Hematopoietic multipotent progenitor cell (in vitro differentiated cells): ENCODE data around the gene ADAR. TPM values are rescaled to one million over a fixed set of nuclear protein-coding genes. Genes with fewer than 3 reads are reported as not detected.

Experiments used
- DNase-seq, 3 donors: peaks; one replicate each; pipeline ENCODE4 v3.0.0-alpha.2; 2011 to 2015; ENCODE audit warnings: low read depth in 2 of 3, low spot score in 2 of 3
- total RNA-seq: library from RNA; depleted of rRNA; stranded (reverse); fragments of >200 nt; gene quantifications from one replicate; pipeline ENCODE4 v1.2.3, GENCODE V29; 2012

The ADAR gene
- total RNA-seq, 1 donor: 118 TPM

DNA sequence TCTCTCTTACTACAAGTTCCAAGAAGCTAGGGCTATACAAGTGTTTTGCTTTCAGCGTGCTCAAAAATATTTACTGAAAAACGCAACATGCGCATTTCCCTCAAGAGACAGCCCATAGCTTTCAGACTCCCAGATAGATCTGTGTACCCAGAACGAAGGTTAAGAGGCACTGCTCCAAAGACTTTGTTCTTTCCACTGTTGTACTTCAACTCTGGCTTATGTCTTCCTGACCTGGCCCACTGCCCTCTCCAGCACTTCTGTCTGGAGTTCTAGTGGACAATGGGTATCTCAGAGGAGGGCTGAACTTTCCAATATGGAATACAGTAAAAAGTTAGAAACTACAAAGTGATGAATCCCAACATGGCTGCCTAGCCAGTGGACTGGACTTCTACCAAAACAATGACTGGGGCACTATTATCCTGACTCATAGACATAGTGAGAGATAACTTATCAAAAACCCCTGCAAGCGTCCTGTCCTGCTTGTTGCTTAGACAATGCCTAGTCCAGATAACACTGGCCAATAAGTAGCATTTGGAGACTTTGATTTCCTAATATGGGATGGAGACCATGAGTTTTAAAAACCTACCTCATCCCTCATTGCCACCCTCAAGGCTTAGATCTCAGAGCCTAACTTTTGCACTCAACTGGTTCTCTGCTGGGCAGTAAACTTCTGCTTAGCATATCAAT, 8.8 kb upstream of the ADAR start:
- no peak for DNase-seq

DNA sequence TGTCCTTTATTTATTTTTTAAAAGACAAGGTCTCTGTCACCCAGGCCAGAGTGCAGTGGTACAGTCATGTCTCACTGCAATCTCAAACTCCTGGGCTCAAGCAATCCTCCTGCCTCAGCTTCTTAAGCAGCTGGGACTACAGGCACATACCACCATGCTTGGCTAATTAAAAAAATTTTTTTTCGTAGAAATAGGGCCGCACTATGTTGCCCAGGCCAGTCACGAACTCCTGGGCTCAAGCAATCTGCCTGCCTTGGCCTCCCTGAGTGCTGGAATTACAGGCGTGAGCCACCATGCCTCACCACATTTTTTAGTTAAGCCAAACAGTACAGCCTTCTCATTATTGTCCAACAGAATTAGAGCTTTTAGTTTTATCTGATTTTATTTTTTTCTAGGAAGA, 7.4 kb upstream of the ADAR start:
- no peak for DNase-seq

DNA sequence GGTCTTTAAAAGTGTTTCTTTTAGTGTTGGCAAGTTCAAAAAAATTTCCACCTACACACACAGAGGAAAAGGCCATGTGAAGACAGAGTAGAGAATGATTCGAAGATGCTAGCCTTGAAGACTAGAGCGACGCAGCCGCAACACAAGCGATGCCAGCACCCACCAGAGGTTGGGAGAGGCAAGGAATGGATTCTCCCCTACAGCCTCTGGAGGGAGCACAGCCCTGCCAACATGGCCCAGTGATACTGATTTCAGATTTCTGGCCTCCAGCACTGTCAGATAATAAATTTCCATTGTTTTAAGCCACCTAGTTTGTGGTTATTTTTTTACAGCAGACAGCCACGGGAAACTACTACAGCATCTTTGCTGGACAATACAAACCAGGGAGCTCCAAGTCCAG, 6.9 kb upstream of the ADAR start:
- no peak for DNase-seq

DNA sequence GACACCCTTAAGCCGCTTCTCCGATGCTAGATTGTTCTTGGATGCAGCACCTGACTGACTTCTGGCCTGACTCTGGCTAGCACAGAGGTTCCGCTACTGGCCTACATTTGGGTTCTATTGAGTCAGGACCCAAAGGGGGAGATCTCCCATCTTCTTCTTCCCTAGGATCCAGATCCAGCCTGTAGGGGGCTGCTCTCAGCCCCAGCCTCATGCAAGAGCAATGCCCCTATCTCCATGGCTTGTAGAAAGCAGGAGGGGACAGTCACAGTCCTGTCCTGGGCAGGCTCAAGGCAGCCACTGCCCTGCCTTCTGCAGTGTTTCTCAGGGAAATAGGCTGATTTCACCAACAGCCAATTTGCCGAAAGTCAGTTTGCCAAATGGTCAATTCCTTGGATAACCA, 6.3 kb upstream of the ADAR start:
- DNase-seq: no peak

DNA sequence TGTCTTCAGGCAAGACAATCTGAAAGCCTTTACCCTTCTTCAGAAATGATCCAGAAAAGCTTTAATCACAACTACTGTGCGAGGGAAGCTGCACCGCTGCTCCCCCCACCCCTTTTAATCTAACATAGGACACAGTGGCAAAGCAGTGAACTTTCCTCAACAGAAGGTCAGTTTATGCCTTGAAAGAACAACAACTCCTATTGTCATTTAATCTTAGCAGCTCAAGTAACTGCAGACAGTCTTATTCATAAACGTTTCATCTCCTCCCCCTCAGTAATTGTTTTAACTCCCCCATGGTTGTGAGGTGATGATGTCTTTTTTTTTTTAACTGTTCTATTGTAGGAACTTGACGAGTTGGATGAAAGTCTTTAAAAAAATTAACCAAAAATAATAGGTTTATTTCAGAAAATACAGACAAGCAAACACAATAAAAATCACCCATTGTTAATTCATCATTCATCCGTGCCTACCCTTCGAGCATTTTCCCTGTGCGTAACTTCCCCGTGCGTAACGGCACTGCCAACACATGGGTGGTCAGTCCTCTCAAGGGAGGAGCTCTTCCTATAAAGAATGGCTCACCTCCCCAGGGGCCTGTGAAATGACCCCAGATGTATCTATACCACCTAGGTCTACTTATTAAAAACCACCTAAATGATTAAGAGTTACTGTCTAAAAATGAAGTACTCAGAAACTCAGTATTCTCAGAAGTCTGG, 3.3 kb upstream of the ADAR start:
- DNase-seq: no peak

DNA sequence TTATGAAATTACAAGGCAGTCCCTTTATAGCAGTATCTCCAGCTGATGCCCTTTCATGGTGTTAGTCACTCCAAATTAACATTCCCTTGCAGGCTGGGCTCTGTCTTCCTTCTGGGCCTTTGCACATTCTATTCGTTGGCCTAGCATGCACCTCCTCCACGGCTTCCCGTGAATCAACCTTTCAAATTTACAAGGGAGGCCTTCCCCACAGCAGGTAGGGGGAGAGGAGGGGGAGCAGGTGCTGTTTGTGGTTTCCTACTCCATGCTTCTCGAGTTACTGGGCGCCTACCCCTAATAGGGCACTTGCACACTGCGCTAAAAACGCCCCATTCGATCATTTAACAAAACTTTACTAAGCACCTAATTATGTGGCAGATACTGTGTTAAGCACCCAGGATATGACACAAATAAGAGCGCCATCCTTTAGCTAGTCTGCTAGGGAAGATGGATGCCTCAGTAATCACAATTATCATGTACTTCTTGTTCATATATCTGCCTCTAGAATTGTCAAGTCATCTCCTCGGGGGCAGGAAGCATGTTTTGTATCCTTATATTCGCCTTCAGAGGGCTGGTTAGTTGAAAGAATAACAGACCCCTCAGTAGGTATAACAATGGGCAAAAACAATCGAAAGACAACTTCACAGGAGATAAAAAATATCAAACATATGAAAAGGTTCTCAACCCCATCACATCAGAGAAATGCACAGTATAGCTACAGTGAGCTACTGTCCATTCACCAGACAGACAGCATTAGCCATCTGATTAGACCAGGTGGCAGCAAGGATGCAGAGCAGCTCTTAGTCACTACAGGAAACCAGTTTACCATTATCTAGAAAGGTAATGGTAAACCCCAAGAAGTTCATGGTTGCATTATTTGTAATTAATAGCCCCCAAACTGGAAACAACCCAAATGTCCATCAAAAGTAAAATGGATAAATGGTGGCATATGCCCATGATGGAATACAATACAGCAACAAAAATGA, 1.7 kb upstream of the ADAR start:
- DNase-seq: peak; percentile 25 to 44 (median 39)

DNA sequence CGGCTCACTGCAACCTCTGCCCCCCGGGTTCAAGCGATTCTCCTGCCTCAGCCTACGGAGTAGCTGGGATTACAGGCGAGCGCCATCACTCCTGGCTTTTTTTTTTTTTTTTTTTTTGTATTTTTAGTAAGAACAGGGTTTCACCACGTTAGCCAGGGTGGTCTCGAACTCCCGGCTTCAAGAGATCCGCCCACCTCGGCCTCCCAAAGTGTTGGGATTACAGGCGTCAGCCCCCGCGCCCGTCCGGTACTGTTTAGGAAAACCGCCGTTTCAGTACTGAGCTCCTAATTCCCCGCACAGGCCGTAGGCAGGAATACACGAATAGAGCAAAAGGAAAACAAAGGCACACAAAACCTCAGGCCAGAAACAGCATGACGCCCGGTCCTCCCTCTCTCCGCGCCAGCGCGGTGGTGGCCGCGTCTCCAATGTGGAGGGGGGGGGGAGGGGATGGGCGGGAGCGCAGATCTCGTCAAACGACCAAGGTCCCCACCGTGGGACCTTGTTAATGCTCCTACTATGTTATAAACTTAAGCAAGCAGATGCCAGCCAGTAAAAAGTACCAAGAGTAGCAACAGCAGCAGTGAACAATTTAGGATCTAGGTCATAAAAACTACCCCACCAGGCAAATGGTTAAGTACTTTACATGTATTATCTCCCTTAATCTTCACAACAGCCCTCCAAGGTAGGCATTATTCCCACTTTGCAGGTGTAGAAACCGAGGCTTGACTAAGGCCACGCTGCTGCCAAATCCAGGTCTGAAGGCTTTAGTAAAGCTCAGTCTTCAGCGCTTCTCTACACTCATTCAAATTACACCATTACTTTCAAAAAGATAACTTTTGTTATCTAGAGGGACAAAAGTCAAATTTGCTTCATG, 648 bp upstream of the ADAR start:
- peak; percentile 22 to 55 (median 43) for DNase-seq

DNA sequence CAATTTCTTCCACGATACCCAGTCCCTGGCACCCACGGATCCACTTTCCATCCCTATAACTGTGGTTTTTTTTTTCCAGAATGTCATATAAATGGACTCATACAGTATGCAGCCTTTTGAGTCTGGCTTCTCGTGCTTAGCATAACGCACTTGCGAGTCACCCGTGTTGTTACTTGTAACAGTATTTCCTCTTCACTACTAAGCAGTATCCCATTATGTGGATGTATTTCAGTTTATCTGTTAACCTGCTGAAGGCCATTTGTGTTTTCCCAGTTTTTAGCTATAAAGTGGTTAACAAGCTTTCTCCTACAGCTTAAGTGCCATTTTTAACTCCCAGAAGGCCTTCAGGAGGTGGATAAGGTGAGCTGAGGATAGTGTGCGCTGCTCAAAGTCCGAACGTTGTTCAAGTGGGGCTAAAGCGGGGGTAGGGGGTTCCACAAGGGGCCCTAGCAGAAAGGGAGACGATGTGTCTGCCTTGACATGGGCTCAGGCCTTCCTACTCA, 829 bp downstream of the ADAR start:
- DNase-seq: no peak

DNA sequence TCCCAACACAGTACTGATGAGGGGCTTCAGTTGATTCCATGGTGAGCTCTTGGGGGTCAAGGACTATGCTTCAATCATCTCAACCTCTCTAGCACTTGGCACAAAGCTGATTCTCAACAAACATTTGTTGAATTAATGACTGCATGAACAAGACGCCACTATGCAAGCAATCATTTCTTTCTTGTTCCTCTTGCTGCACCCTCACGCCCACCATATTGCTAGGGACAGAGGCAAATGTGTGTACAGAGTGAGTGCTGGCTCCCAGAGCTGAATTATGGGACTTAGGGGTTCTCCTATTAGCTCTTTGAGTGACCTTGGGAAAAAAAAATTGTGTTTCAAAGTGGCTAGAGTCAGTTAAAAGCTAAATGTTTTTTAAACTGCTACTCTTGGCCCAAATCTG, 2.5 kb downstream of the ADAR start:
- DNase-seq: no peak

DNA sequence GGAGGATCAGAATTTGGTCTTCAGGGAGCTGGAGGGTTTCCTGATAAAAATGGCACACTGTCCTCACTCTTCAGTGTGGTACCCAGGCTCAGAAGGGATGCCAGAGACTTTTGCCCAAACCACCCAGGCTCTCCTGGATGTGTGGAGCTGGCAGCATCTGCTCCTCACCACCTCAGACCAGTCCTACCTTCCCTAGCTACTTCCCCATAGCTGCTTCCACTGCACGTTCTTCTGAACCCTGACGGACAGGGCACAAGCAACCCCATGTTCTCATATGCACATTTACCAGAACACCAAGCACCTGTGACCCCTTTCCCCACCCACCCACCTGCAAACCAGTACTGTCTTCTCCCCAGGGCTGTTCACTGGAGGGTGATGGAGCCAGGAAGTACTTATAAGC, 4.7 kb downstream of the ADAR start:
- no peak for DNase-seq

DNA sequence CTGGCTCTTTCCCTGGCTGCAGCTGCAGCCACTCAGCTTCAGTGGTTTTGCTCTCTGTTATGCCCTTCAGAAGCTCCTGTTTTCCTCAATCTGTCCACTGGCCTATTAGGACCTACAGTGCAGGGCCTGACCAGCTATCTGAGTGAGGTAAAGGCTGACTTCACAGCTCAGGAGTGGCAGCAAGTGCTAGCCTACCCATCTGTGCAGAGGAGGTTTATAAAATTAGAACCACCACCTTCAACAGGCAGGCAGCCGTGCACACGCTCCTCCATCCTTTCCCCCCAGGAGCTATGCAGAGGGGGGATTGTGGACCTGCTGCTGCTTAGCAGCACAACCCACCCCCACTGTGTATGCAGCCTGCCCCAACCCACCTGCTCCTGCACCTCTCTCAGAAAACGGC, 8.3 kb downstream of the ADAR start:
- no peak for DNase-seq

DNA sequence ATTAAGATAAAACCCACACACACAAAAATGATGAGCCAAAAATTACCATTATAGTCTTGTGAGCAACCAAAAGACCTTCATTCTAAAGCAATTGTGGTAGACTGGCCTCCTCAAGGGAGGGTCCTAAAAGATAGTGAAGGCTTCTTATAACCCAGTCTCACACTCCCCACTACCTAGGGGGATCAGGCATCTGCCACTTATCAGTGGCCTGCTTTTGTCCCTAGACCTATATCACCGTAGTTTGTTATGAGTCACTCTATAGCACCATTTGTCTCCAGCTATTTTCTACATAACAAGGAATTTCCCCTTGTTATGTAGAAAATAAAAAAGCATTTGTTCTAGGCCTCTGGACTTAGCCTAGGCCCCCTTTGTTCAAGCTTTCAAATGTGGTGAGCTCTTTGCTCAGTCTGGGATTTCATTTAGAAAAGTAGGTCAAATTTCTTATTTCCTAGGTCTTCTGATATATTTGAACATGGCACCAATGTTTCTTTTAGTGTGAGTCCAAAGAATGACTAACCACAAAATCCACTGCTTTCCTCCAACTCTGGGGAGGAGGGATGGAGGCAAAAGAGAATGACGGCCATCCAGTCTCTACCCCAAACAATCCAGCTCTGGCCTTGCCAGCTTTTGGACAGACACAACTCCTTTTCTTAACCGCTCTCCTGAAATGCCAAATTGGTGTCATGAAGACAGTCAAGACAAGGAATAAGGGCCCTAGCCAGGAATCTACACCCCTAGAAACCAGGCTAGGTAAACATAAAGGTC, 8.9 kb downstream of the ADAR start:
- no peak for DNase-seq

DNA sequence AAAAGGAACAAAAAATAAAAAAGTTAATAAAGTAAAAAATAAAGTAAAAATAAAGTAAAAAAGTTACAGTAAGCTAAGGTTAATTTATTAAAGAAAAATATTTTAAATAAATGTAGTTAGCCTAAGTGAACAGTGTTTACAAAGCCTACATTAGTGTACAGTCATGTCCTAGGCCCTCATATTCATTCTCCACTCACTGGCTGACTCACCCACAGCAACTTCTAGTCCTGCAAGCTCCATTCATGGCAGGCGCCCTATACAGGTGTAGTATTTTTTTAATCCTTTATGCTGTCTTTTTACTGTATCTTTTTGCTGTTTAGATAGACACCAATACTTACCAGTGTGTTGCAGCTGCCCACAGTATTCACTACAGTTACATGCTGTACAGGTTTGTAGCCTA, 12.4 kb downstream of the ADAR start:
- DNase-seq: no peak

DNA sequence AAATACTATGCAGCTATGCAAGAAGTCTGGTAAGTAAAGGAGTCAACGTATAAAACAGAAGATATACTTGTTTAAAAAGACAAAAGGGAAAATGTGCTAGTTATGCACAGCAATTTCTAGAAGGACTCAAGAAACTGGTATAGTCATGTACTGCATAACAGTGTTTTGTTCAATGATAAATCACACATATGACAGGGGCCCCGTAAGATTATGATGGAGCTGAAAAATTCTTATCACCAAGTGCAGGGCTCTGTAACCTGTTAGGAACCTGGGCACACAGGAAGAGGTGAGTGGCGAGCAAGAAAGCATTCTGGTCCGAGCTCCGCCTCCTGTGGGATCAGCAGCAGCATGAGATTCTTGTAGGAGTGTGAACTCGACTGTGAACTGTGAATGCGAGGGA, 13.2 kb downstream of the ADAR start:
- DNase-seq: no peak

DNA sequence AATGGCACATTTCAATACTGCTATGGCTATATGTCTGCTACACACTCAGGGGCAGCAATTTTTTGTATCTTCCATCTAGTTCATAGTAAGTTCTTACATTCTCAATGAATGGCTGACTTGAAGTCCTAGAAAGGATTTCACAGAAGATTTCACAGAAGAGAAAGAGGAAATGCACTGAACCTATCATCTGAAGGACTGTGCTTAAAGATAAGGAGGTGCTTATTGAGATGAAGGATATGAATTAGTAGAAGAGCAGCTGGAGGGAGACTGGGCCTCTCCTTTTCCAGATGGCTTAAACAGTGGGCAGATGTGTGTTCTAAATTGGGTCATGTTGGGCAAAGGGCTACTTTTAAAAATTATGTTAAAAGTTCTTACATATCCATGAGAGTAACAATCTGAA, 14.6 kb downstream of the ADAR start:
- DNase-seq: peak in 1 of 3 donors; percentile 9

DNA sequence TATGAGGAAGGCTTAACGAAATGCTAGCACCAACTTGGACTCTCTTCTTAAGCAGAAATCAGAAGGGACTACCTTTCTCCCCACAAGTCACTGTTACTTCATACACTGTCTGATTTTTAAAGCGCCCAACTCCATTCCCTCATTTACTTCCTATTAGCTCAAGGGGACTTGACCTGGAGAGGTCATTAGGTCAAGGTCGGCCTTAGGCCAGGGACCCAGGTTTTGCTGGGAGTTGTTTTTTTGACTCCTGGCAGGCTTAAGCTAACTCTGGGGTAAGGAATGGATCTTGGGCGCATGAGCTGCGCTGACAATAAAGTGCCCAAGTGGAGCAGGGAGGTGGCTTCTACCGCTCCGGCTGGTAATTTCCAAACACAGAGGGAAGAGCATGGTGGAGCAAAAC, 16.8 kb downstream of the ADAR start:
- no peak for DNase-seq

DNA sequence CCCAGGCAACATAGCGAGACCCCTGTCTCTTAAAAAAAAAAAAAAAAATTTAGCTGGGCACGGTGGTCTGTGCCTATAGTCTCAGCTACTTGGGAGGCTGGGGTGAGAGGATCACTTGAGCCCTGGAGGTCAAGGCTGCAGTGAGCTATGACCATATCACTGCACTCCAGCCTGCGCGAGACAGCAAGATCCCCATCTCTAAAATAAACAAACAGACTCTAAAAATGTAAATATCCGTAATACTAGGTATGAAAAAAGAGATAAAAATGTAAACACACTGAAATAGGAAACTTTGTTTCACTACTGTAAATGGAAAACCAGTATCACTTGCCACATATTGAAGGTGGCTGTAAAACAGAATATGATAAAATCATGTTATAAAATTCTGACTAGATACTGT, 17.2 kb downstream of the ADAR start:
- no peak for DNase-seq

DNA sequence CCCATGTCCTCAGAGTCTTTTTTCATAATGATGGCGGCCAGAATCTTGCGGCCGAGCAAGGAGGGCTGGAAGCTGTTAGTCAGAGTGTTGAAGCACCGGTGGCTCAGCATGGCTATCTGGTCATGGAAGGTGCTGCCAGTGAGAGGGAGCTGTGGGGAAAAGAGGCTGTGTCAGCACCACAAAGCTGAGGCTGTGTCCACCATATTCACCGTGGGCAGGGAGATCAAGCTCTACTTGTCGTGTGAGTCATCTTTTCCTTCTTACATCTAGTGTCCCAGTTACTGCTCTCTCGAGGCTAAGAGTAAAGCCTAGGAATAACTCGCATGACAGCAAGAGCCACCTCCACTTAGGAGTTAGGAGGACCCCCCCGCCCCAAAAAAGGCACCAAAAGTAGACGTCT, 18.2 kb downstream of the ADAR start:
- no peak for DNase-seq

DNA sequence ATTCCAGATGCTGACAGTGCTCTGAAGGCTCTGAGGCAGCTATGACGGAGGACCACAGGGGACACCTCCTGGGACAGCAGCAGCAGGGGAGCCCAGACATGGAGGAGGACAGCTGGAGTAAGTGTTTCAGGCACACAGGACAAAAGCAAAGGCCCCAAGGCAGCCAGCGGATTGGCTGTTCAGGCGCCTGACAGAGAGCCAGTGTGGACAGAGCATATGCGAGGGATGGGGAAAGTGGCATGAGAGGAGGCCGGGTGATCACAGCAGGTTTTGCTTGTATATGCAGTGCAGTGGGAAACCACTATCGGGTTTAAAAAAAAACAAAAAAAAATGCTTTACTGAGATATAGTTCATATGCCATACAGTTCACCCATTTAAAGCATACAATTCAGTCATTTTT, 21.3 kb downstream of the ADAR start:
- DNase-seq: no peak

DNA sequence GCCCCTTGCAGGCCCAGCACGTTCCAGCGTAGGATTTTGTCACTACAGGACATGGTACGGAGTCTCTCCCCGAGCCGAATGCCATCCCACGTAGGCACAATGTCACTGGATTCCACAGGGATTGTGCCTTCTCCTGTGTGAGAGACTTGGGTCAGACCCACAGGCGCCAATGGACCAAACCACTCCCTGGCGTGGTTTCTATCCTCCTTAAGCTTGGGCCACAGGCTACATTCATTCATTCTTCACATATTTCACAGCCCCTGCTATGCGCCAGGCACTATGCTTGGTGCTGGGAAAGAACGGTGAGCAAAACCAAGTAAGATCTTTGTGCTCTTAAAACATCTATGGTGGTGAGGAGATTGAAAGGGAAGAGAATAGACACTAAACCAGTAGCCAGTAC, 21.8 kb downstream of the ADAR start:
- no peak for DNase-seq
